ENCODE results near the gene ATE1. TPM values are rescaled to one million over a fixed set of nuclear protein-coding genes. Genes with fewer than 3 reads are reported as not detected.

ATE1 gene
- total RNA-seq, 2 experiments from 2014 or later, result 18.5 to 20.9 TPM

DNA sequence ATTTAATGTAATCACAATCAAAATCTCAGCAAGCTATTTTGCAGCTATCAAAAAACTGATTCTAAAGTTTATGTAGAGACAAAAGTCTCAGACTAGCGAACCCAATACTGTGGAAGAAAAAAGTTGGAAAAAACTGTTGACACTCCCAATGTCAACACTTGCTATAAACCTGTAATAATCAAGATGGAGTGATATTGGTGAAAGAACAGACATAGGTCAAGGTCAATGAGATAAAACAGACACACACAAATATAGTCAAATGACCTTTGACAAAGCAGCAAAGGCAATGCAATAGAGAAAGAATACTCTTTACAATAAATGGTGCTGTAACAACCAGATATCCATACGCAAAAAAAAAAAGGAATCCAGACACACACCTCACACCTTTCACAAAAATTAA, 84.5 kb downstream of the ATE1 start:
- Histone ChIP-seq H3K27ac (ENCODE audit: low read depth in 1 of 2, low read length in 2 of 2) (no peak overlapping the region), H3K36me3 (ENCODE audit: insufficient read depth, low read length) (peaks cover 14% of the 10 kb centered on the region), H3K4me3 (ENCODE audit: low read length) (no peak overlapping the region), H3K27me3 (ENCODE audit: control insufficient read depth in 1 of 2, insufficient read depth in 2 of 2, low read length in 2 of 2) (no peaks in the 10 kb centered on the region), H3K4me1 (ENCODE audit: insufficient read depth, low read length) (no peaks in the 10 kb centered on the region), H3K9me3 (ENCODE audit: control insufficient read depth in 1 of 2, insufficient read depth in 1 of 2, low read length in 2 of 2) (peaks cover 5 to 10% of the 10 kb centered on the region in 2 experiments)
- H3K27ac Mint-ChIP-seq, result no peak overlapping the region
- no peak overlapping the region for H3K4me3 Mint-ChIP-seq
- intact Hi-C loops (cut with DNase I, micrococcal nuclease), result no loop called here
- ChIA-PET CTCF (no interaction called here), POLR2A (no interaction called here)
- no peaks in the 10 kb centered on the region for H3K27me3 Mint-ChIP-seq
- peaks cover 14% of the 10 kb centered on the region for H3K4me1 Mint-ChIP-seq (ENCODE audit: low read depth)
- ATAC-seq (ENCODE audit: poor library complexity), result no peak
- H3K36me3 Mint-ChIP-seq (ENCODE audit: low read depth), result peaks cover 63% of the 10 kb centered on the region
- TF ChIP-seq, protein P1, sequence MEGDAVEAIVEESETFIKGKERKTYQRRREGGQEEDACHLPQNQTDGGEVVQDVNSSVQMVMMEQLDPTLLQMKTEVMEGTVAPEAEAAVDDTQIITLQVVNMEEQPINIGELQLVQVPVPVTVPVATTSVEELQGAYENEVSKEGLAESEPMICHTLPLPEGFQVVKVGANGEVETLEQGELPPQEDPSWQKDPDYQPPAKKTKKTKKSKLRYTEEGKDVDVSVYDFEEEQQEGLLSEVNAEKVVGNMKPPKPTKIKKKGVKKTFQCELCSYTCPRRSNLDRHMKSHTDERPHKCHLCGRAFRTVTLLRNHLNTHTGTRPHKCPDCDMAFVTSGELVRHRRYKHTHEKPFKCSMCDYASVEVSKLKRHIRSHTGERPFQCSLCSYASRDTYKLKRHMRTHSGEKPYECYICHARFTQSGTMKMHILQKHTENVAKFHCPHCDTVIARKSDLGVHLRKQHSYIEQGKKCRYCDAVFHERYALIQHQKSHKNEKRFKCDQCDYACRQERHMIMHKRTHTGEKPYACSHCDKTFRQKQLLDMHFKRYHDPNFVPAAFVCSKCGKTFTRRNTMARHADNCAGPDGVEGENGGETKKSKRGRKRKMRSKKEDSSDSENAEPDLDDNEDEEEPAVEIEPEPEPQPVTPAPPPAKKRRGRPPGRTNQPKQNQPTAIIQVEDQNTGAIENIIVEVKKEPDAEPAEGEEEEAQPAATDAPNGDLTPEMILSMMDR (IDR thresholded peaks at IDR 0.05), result no peak
- no peak for DNase-seq
- no peaks in the 10 kb centered on the region for H3K9me3 Mint-ChIP-seq

DNA sequence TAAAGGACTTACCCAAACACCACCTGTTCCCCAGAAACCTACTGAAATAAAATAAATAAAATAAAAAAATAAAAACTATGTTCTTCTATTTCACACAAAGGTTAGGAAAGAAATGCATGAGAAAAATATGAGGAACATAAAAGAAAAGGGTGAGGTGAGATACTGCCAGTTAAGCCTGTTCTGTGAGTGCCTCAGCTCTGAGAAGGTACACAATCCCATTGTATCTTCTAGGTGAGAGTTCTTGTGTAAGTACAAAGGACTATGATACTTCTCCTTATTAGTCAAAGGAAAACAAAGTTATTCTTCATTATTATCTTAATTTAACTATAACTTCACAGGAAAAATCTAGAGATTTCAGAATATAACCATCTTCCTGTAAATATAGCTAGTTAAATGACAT, 86.0 kb downstream of the ATE1 start:
- ATAC-seq (ENCODE audit: poor library complexity), result no peak
- Histone ChIP-seq H3K36me3 (ENCODE audit: insufficient read depth, low read length) (peaks cover 10% of the 10 kb centered on the region), H3K27ac (ENCODE audit: low read depth in 1 of 2, low read length in 2 of 2) (no peak overlapping the region), H3K4me1 (ENCODE audit: insufficient read depth, low read length) (no peaks in the 10 kb centered on the region), H3K27me3 (ENCODE audit: control insufficient read depth in 1 of 2, insufficient read depth in 2 of 2, low read length in 2 of 2) (no peaks in the 10 kb centered on the region), H3K4me3 (ENCODE audit: low read length) (no peak overlapping the region), H3K9me3 (ENCODE audit: control insufficient read depth in 1 of 2, insufficient read depth in 1 of 2, low read length in 2 of 2) (peaks cover under 1 to 10% of the 10 kb centered on the region in 2 experiments)
- no peak overlapping the region for H3K4me3 Mint-ChIP-seq
- H3K4me1 Mint-ChIP-seq (ENCODE audit: low read depth), result peaks cover 14% of the 10 kb centered on the region
- no peaks in the 10 kb centered on the region for H3K27me3 Mint-ChIP-seq
- CTCF ChIA-PET, result no interaction called here
- intact Hi-C loops (cut with DNase I, micrococcal nuclease), result no loop called here
- DNase-seq, result no peak
- POLR2A ChIA-PET, result no interaction called here
- H3K9me3 Mint-ChIP-seq, result no peaks in the 10 kb centered on the region
- H3K36me3 Mint-ChIP-seq (ENCODE audit: low read depth), result peaks cover 66% of the 10 kb centered on the region
- H3K27ac Mint-ChIP-seq, result no peak overlapping the region
- TF ChIP-seq, protein P1 (IDR thresholded peaks at IDR 0.05), result no peak

DNA sequence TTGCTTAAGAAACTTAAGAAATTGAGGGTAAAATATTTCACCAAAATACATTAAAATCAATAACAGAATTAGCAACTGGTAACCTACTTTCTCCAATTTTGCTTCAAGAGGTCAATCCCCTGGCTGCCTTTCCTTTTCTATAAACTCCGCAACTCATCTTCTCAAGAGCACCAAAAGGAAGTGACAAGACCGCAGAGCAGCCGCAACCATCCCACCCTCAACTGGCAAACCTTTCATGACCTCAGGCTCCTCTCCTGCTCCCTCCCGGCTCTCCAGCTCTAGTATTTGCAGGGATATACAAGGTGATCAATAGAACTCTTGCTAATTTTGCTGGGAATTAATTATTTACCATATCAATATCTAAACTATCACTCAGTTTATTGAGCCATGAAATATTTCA, 88.9 kb downstream of the ATE1 start:
- H3K36me3 Mint-ChIP-seq (ENCODE audit: low read depth), result peaks cover 64% of the 10 kb centered on the region
- H3K27ac ChIP-seq (ENCODE audit: low read depth in 1 of 2, low read length in 2 of 2), result no peak overlapping the region
- no peaks in the 10 kb centered on the region for H3K4me1 ChIP-seq (ENCODE audit: insufficient read depth, low read length)
- no peak overlapping the region for H3K4me3 ChIP-seq (ENCODE audit: low read length)
- no peak for ATAC-seq (ENCODE audit: poor library complexity)
- intact Hi-C loops (cut with DNase I, micrococcal nuclease), result no loop called here
- H3K9me3 ChIP-seq (ENCODE audit: control insufficient read depth in 1 of 2, insufficient read depth in 1 of 2, low read length in 2 of 2), result no peaks in the 10 kb centered on the region
- H3K4me3 Mint-ChIP-seq, result no peak overlapping the region
- peaks cover 17% of the 10 kb centered on the region for H3K36me3 ChIP-seq (ENCODE audit: insufficient read depth, low read length)
- H3K27ac Mint-ChIP-seq, result no peak overlapping the region
- CTCF ChIA-PET, result no interaction called here
- DNase-seq, result no peak
- peaks cover 14% of the 10 kb centered on the region for H3K4me1 Mint-ChIP-seq (ENCODE audit: low read depth)
- no peaks in the 10 kb centered on the region for H3K27me3 Mint-ChIP-seq
- no peaks in the 10 kb centered on the region for H3K27me3 ChIP-seq (ENCODE audit: control insufficient read depth in 1 of 2, insufficient read depth in 2 of 2, low read length in 2 of 2)
- POLR2A ChIA-PET, result no interaction called here
- no peaks in the 10 kb centered on the region for H3K9me3 Mint-ChIP-seq
- TF ChIP-seq, protein P1 (IDR thresholded peaks at IDR 0.05), result no peak
